Neural cell (in vitro differentiated cells): Measurements from ENCODE around the gene GABRA6. TPM values are rescaled to one million over a fixed set of nuclear protein-coding genes. Genes with fewer than 3 reads are reported as not detected.

Experiments used
- H2AFZ ChIP-seq: fragments of 200-600, 300-800 bp; sonication (generic), shearing (Covaris generic); 2 replicates; pipeline ENCODE4 v1.6.0; 2014; ENCODE audit warnings: low read depth, mild to moderate bottlenecking, antibody characterized with exemption, low read length, moderate library complexity
- H3F3A ChIP-seq: fragments of 200-600 bp; shearing (Covaris generic); 2 replicates; pipeline ENCODE4 v1.6.1; 2016; ENCODE audit warnings: mild to moderate bottlenecking, moderate library complexity, mixed read lengths, antibody characterized with exemption, low read length; ENCODE audit not compliant: insufficient read depth, poor library complexity, severe bottlenecking
- H3K27ac ChIP-seq: fragments of 200-600, 300-800 bp; sonication (generic), shearing (Covaris generic); 2 replicates; pipeline ENCODE4 v1.5.1; 2014; ENCODE audit warnings: mild to moderate bottlenecking, low read length, moderate library complexity
- H3K27me3 ChIP-seq: fragments of 300-800, 200-600 bp; sonication (generic), shearing (Covaris generic); 2 replicates; pipeline ENCODE4 v1.6.0; 2014; ENCODE audit warnings: mild to moderate bottlenecking, low read depth, low read length, moderate library complexity; ENCODE audit not compliant: insufficient read depth
- H3K36me3 ChIP-seq: fragments of 300-800, 200-600 bp; sonication (generic), shearing (Covaris generic); 2 replicates; pipeline ENCODE4 v1.5.1; 2014; ENCODE audit warnings: mild to moderate bottlenecking, antibody characterized with exemption, low read length, moderate library complexity; ENCODE audit not compliant: insufficient read depth
- H3K4me2 ChIP-seq: fragments of 300-800, 200-600 bp; sonication (generic), shearing (Covaris generic); 2 replicates; pipeline ENCODE4 v1.6.0; 2014; ENCODE audit warnings: mild to moderate bottlenecking, low read length
- H3K4me3 ChIP-seq: fragments of 300-800, 200-600 bp; sonication (generic), shearing (Covaris generic); 2 replicates; pipeline ENCODE4 v1.5.1; 2014; ENCODE audit warnings: mild to moderate bottlenecking, low read length, moderate library complexity
- H3K79me2 ChIP-seq: fragments of 200-600 bp; shearing (Covaris generic); replicated peaks from 2 replicates; pipeline ENCODE4 v1.6.0; 2014; ENCODE audit warnings: mild to moderate bottlenecking, low read length, moderate library complexity; ENCODE audit not compliant: insufficient read depth
- H3K9ac ChIP-seq: fragments of 300-800, 200-600 bp; sonication (generic), shearing (Covaris generic); 2 replicates; pipeline ENCODE4 v1.6.1; 2016; ENCODE audit warnings: mild to moderate bottlenecking, low read length, mixed read lengths
- H3K9me2 ChIP-seq: fragments of 200-600 bp; shearing (Covaris generic); 2 replicates; pipeline ENCODE4 v1.6.1; 2016; ENCODE audit warnings: mild to moderate bottlenecking, low read length, mixed read lengths; ENCODE audit not compliant: insufficient read depth
- H3K9me3 ChIP-seq: fragments of 200-600, 300-800 bp; sonication (generic), shearing (Covaris generic); 2 replicates; pipeline ENCODE4 v1.6.1; 2016; ENCODE audit warnings: mild to moderate bottlenecking, mixed run types, low read length, moderate library complexity, mixed read lengths
- H4K20me1 ChIP-seq: fragments of 200-600 bp; shearing (Covaris generic); 2 replicates; pipeline ENCODE4 v1.6.1; 2016; ENCODE audit warnings: mild to moderate bottlenecking, mixed run types; ENCODE audit not compliant: insufficient read depth
- EP300 ChIP-seq: fragments of 450-650 bp; conservative IDR thresholded peaks from 2 replicates; pipeline ENCODE4 v1.6.1; 2014; ENCODE audit warnings: antibody characterized with exemption, mild to moderate bottlenecking, moderate library complexity; ENCODE audit not compliant: poor library complexity, severe bottlenecking
- EZH2 ChIP-seq: fragments of 200-600, 300-800 bp; shearing (Covaris generic), sonication (generic); IDR thresholded peaks from 2 replicates; pipeline ENCODE4 v1.6.1; 2014; ENCODE audit warnings: antibody characterized with exemption, low read length, borderline replicate concordance, mild to moderate bottlenecking; ENCODE audit not compliant: insufficient read depth, poor library complexity, severe bottlenecking
- POLR2AphosphoS5 ChIP-seq: IDR thresholded peaks from 2 replicates; pipeline ENCODE4 v1.6.1; 2012
- RAD21 ChIP-seq: fragments of 450-650 bp; conservative IDR thresholded peaks from 2 replicates; pipeline ENCODE4 v1.6.1; 2014; ENCODE audit warnings: antibody characterized with exemption, mild to moderate bottlenecking, moderate library complexity
- SMC3 ChIP-seq: fragments of 450-650 bp; conservative IDR thresholded peaks from 2 replicates; pipeline ENCODE4 v1.6.1; 2014; ENCODE audit warnings: antibody characterized with exemption, mild to moderate bottlenecking, moderate library complexity; ENCODE audit not compliant: poor library complexity
- TAF1 ChIP-seq: IDR thresholded peaks from 2 replicates; pipeline ENCODE4 v1.6.1; 2012; ENCODE audit warnings: low read depth
- polyA plus RNA-seq: library from polyadenylated mRNA; depleted of rRNA; stranded (reverse); fragments of >200 nt; gene quantifications from 2 replicates; pipeline ENCODE4 v1.2.3, GENCODE V29; 2014
- TF ChIP-seq, protein P1 (sequence below): IDR thresholded peaks from 2 replicates; pipeline ENCODE4 v1.6.1; 2012; ENCODE audit warnings: borderline replicate concordance

Gene GABRA6
- polyA plus RNA-seq, 1 donor from 2014 or later: 2.2 TPM

DNA sequence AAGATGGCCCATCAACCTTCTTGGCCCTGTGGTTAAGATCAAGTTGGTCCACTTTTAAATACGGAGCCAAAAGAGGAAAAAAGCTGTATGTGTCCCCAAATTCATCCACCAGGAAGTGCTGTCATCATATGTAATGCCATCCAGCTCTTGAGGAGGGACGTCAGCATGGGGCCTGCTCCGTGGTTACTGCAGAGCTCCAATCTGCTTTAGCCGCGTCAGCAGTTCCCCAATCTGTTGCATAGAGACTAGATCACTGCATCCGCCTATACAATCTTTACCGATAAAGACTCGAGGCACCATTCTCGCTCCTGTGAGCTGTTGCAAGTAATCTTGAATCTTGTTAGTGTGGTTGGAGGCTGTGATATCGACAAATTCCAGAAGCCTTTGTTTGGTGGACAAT, 65.7 kb downstream of the GABRA6 start:
- Histone ChIP-seq H2AFZ (no peak overlapping the region), H3K9ac (no peak overlapping the region), H3K4me2 (no peak overlapping the region), H3K9me3 (no peaks in the 10 kb centered on the region), H3K27me3 (no peaks in the 10 kb centered on the region), H4K20me1 (no peaks in the 10 kb centered on the region), H3F3A (no peaks in the 10 kb centered on the region), H3K9me2 (no peaks in the 10 kb centered on the region), H3K27ac (no peak overlapping the region), H3K4me3 (no peak overlapping the region), H3K79me2 (no peaks in the 10 kb centered on the region), H3K36me3 (no peaks in the 10 kb centered on the region)
- TF ChIP-seq TAF1 (no peak), EZH2 (no peak), SMC3 (no peak), EP300 (no peak), POLR2AphosphoS5 (no peak), RAD21 (no peak)
- TF ChIP-seq, protein P1, sequence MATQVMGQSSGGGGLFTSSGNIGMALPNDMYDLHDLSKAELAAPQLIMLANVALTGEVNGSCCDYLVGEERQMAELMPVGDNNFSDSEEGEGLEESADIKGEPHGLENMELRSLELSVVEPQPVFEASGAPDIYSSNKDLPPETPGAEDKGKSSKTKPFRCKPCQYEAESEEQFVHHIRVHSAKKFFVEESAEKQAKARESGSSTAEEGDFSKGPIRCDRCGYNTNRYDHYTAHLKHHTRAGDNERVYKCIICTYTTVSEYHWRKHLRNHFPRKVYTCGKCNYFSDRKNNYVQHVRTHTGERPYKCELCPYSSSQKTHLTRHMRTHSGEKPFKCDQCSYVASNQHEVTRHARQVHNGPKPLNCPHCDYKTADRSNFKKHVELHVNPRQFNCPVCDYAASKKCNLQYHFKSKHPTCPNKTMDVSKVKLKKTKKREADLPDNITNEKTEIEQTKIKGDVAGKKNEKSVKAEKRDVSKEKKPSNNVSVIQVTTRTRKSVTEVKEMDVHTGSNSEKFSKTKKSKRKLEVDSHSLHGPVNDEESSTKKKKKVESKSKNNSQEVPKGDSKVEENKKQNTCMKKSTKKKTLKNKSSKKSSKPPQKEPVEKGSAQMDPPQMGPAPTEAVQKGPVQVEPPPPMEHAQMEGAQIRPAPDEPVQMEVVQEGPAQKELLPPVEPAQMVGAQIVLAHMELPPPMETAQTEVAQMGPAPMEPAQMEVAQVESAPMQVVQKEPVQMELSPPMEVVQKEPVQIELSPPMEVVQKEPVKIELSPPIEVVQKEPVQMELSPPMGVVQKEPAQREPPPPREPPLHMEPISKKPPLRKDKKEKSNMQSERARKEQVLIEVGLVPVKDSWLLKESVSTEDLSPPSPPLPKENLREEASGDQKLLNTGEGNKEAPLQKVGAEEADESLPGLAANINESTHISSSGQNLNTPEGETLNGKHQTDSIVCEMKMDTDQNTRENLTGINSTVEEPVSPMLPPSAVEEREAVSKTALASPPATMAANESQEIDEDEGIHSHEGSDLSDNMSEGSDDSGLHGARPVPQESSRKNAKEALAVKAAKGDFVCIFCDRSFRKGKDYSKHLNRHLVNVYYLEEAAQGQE: no peak

Other genes starting within 250 kb of the GABRA6 start
- gene GABRB2, start 139.0 kb upstream of the GABRA6 start, polyA plus RNA-seq: 101 and 106 TPM in 2 replicates
- gene GABRA1, start 162.4 kb downstream of the GABRA6 start, polyA plus RNA-seq: 43.1 and 50.6 TPM in 2 replicates